OCI-LY3 (cell line): ENCODE results near the gene CELA2A.
"Not testable (repeated sequence)": the region's sequence is repeated elsewhere in the genome, so short reads cannot be mapped to it uniquely, and the experiment has no call there.

Source experiments
- H2AFZ ChIP-seq: fragments of 200-600, 300-600 bp; shearing (Covaris generic); 2 replicates; pipeline ENCODE4 v1.6.0; 2014; ENCODE audit warnings: antibody characterized with exemption, low read depth, low read length
- H3K27ac ChIP-seq: fragments of 200-600, 300-600 bp; sonication (generic); 2 replicates; pipeline ENCODE4 v1.5.1; 2014; ENCODE audit warnings: mild to moderate bottlenecking, low read length, moderate library complexity, mixed read lengths
- H3K27me3 ChIP-seq: fragments of 200-600, 300-600 bp; sonication (generic); 2 replicates; pipeline ENCODE4 v1.6.1; 2014; ENCODE audit warnings: low read depth, low read length, mixed read lengths
- H3K36me3 ChIP-seq: fragments of 200-600, 300-600 bp; sonication (generic); replicated peaks from 2 replicates; pipeline ENCODE3; 2014; ENCODE audit warnings: low read depth, low read length, mixed read lengths
- H3K4me1 ChIP-seq: fragments of 300-600, 200-600 bp; sonication (generic); 2 replicates; pipeline ENCODE4 v1.6.1; 2014; ENCODE audit warnings: low read length, mixed read lengths
- H3K4me2 ChIP-seq: fragments of 200-600, 300-600 bp; sonication (generic); 2 replicates; pipeline ENCODE4 v1.6.1; 2014; ENCODE audit warnings: low read length, mixed read lengths
- H3K4me3 ChIP-seq: fragments of 300-600, 200-600 bp; sonication (generic); 2 replicates; pipeline ENCODE4 v1.5.1; 2014; ENCODE audit warnings: antibody characterized with exemption, mild to moderate bottlenecking, low read length, moderate library complexity
- H3K79me2 ChIP-seq: fragments of 300-600, 200-600 bp; shearing (Covaris generic); 2 replicates; pipeline ENCODE4 v1.6.1; 2014; ENCODE audit warnings: mild to moderate bottlenecking, low read length, mixed read lengths
- H3K9ac ChIP-seq: fragments of 300-600, 200-600 bp; shearing (Covaris generic); 2 replicates; pipeline ENCODE4 v1.6.0; 2014; ENCODE audit warnings: mild to moderate bottlenecking, low read length, moderate library complexity
- H3K9me3 ChIP-seq: fragments of 200-600, 300-600 bp; shearing (Covaris generic); 2 replicates; pipeline ENCODE4 v1.6.1; 2014; ENCODE audit warnings: low read length, mixed read lengths; ENCODE audit not compliant: insufficient read depth
- H4K20me1 ChIP-seq: fragments of 200-600, 300-600 bp; sonication (generic); 2 replicates; pipeline ENCODE4 v1.6.1; 2016; ENCODE audit warnings: low read length, mixed read lengths; ENCODE audit not compliant: insufficient read depth
- CTCF ChIP-seq: fragments of 200-600, 300-600 bp; sonication (generic); IDR thresholded peaks from 2 replicates; pipeline ENCODE4 v1.5.1; 2014; ENCODE audit warnings: antibody characterized with exemption, low read length, low read depth
- EZH2phosphoT487 ChIP-seq: fragments of 200-600 bp; shearing (Covaris generic); IDR thresholded peaks from 2 replicates; pipeline ENCODE4 v1.6.1; 2018; ENCODE audit warnings: antibody characterized with exemption, mixed run types, low read depth

Gene CELA2A

GRCh38 chr1:15426492-15427279, 29.8 kb upstream of the CELA2A start:
- no peak overlapping the region for H3K9ac ChIP-seq
- H3K27ac ChIP-seq = no peak overlapping the region
- H3K36me3 ChIP-seq = no peaks in the 10 kb centered on the region
- no peak overlapping the region for H3K4me2 ChIP-seq
- no peak overlapping the region for H2AFZ ChIP-seq
- H3K9me3 ChIP-seq = no peaks in the 10 kb centered on the region
- no peak for TF ChIP-seq CTCF
- TF ChIP-seq EZH2phosphoT487 = no peak
- H3K79me2 ChIP-seq = peaks cover under 1% of the 10 kb centered on the region; the same call in 1 of the 2 replicates
- H3K4me1 ChIP-seq = peaks cover 6% of the 10 kb centered on the region; the same call in 1 of the 2 replicates
- peaks cover 3% of the 10 kb centered on the region; the same call in 1 of the 2 replicates for H4K20me1 ChIP-seq
- H3K4me3 ChIP-seq = no peak overlapping the region
- no peaks in the 10 kb centered on the region for H3K27me3 ChIP-seq

- TF ChIP-seq EZH2phosphoT487 = no peak
- no peak for TF ChIP-seq CTCF
- peaks cover 3% of the 10 kb centered on the region; the same call in 1 of the 2 replicates for H4K20me1 ChIP-seq
- H3K36me3 ChIP-seq = no peaks in the 10 kb centered on the region
- H3K4me1 ChIP-seq = peaks cover 6% of the 10 kb centered on the region; the same call in 1 of the 2 replicates
- H3K9ac ChIP-seq = no peak overlapping the region
- H3K27ac ChIP-seq = no peak overlapping the region
- no peak overlapping the region for H3K4me2 ChIP-seq
- no peaks in the 10 kb centered on the region for H3K79me2 ChIP-seq
- no peaks in the 10 kb centered on the region for H3K27me3 ChIP-seq
- no peaks in the 10 kb centered on the region for H3K9me3 ChIP-seq
- no peak overlapping the region for H3K4me3 ChIP-seq
- H2AFZ ChIP-seq = no peak overlapping the region
These were observed 29.3 kb upstream of the CELA2A start for GRCh38 chr1:15427280-15427666.

- H3K4me2 ChIP-seq, H3K4me3 ChIP-seq, H3K27me3 ChIP-seq, H2AFZ ChIP-seq, H3K9ac ChIP-seq, H4K20me1 ChIP-seq, H3K4me1 ChIP-seq, H3K79me2 ChIP-seq, H3K9me3 ChIP-seq, H3K36me3 ChIP-seq, H3K27ac ChIP-seq: not testable (repeated sequence)
These were observed 28.3 kb upstream of the CELA2A start for GRCh38 chr1:15428252-15428651.

GRCh38 chr1:15428815-15429435, 27.6 kb upstream of the CELA2A start:
- H3K4me3 ChIP-seq = no peak overlapping the region
- H4K20me1 ChIP-seq = no peaks in the 10 kb centered on the region
- H3K4me2 ChIP-seq = no peak overlapping the region
- peaks cover 6% of the 10 kb centered on the region; the same call in 1 of the 2 replicates for H3K4me1 ChIP-seq
- H3K9ac ChIP-seq = no peak overlapping the region
- no peaks in the 10 kb centered on the region for H3K79me2 ChIP-seq
- no peaks in the 10 kb centered on the region for H3K9me3 ChIP-seq
- TF ChIP-seq CTCF (no peak), EZH2phosphoT487 (no peak)
- H2AFZ ChIP-seq = no peak overlapping the region
- no peaks in the 10 kb centered on the region for H3K36me3 ChIP-seq
- no peaks in the 10 kb centered on the region for H3K27me3 ChIP-seq
- H3K27ac ChIP-seq = no peak overlapping the region
